ENCODE measurements around the gene AK9.

The AK9 gene

DNA sequence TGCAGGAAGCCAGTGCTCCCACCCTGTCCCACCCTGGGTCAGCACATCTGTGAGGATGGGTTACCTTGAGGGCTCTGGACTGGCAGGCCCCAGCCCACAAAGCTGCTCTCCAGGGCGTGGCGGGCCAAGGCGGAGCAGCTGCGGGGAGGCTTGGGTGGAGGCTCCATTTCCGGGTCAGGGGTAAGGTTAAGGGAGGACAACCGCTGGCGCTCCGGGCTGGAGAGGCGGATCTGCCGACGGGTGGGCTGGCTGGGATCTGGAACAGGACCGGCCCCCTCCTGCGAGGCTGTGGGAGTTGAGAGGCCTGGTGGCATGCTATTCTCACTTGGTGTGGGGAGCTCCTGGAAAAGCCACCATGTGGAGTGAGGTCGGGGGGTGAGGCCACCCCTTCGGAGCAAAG is 244.9 kb downstream of the AK9 start:
- TF ChIP-seq, protein P1, sequence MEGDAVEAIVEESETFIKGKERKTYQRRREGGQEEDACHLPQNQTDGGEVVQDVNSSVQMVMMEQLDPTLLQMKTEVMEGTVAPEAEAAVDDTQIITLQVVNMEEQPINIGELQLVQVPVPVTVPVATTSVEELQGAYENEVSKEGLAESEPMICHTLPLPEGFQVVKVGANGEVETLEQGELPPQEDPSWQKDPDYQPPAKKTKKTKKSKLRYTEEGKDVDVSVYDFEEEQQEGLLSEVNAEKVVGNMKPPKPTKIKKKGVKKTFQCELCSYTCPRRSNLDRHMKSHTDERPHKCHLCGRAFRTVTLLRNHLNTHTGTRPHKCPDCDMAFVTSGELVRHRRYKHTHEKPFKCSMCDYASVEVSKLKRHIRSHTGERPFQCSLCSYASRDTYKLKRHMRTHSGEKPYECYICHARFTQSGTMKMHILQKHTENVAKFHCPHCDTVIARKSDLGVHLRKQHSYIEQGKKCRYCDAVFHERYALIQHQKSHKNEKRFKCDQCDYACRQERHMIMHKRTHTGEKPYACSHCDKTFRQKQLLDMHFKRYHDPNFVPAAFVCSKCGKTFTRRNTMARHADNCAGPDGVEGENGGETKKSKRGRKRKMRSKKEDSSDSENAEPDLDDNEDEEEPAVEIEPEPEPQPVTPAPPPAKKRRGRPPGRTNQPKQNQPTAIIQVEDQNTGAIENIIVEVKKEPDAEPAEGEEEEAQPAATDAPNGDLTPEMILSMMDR (IDR thresholded peaks at IDR 0.05; ENCODE audit: borderline replicate concordance, insufficient read depth, low read depth, low read length) = no peak
- no peak overlapping the region for H3K4me3 ChIP-seq (ENCODE audit: low read depth, low read length)

DNA sequence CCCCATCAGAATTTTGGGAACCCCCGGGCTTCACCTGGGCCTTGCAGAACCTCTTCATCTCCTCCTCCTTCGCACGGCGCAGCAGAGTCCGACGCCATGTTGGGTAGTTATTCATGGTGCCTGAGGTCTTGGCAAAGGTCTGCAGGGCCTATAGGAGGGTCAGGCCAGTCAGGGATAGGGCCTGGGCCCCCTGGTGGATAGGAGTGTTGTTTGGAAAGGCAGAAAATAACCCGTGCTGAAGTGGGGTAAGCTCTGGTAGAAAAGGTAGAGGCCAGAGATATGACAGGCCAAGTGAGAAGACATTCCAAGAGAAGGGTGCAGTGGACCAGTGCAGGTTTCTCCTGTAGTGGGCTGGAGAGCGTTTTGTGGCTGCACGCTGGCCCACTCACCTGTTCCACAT is 245.6 kb downstream of the AK9 start:
- TF ChIP-seq, protein P1 (IDR thresholded peaks at IDR 0.05; ENCODE audit: borderline replicate concordance, insufficient read depth, low read depth, low read length) = no peak
- H3K4me3 ChIP-seq (ENCODE audit: low read depth, low read length) = no peak overlapping the region

DNA sequence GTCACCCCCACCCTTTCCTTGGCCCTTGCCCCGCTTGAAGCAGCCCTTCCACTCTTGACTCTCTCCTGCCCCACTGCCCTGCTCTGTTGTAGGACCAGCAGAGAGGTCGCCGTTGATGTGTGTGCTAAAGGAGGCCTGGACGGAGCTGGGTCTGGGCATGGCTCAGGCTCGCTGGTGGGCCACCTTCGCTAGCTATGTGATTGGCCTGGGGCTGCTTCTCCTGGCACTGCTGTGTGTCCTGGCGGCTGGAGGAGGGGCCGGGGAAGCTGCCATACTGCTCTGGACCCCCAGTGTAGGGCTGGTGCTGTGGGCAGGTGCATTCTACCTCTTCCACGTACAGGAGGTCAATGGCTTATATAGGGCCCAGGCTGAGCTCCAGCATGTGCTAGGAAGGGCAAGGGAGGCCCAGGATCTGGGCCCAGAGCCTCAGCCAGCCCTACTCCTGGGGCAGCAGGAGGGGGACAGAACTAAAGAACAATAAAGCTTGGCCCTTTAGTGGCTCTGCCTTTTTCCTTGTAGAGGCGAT is 247.5 kb downstream of the AK9 start:
- TF ChIP-seq, protein P1 (IDR thresholded peaks at IDR 0.05; ENCODE audit: borderline replicate concordance, insufficient read depth, low read depth, low read length) = no peak
- H3K4me3 ChIP-seq (ENCODE audit: low read depth, low read length) = no peak overlapping the region
